HG03103 (cell line): ENCODE measurements around the gene ANKRD55.
"Not testable (repeated sequence)": the region's sequence is repeated elsewhere in the genome, so short reads cannot be mapped to it uniquely, and the experiment has no call there.

Source experiments
- ATAC-seq: cut with Tn5 transposase; IDR thresholded peaks from one replicate; pipeline ENCODE4 v1.9.1; 2021; ENCODE audit warnings: low read depth; ENCODE audit not compliant: unreplicated experiment

The ANKRD55 gene

GRCh38 chr5:56253924-56254323 lies 20.8 kb upstream of the ANKRD55 start:
- no peak for ATAC-seq

- no peak for ATAC-seq
Measured at GRCh38 chr5:56253126-56253525, 20.0 kb upstream of the ANKRD55 start.

GRCh38 chr5:56251918-56252553 lies 18.9 kb upstream of the ANKRD55 start:
- ATAC-seq = no peak

- ATAC-seq = no peak
Measured at GRCh38 chr5:56251440-56251839, 18.3 kb upstream of the ANKRD55 start.

- no peak for ATAC-seq
Measured at GRCh38 chr5:56250011-56250410, 16.9 kb upstream of the ANKRD55 start.

GRCh38 chr5:56249085-56249484 lies 16.0 kb upstream of the ANKRD55 start:
- ATAC-seq = not testable (repeated sequence)

GRCh38 chr5:56247592-56247991 lies 14.5 kb upstream of the ANKRD55 start:
- no peak for ATAC-seq

GRCh38 chr5:56246769-56247168 lies 13.6 kb upstream of the ANKRD55 start:
- ATAC-seq = no peak

GRCh38 chr5:56245481-56245880 lies 12.4 kb upstream of the ANKRD55 start:
- no peak for ATAC-seq

- no peak for ATAC-seq
Measured at GRCh38 chr5:56244627-56245026, 11.5 kb upstream of the ANKRD55 start.

- not testable (repeated sequence) for ATAC-seq
Measured at GRCh38 chr5:56242271-56242670, 9.1 kb upstream of the ANKRD55 start.

- ATAC-seq = no peak
Measured at GRCh38 chr5:56232538-56232937, 592 bp downstream of the ANKRD55 start.

- ATAC-seq = no peak
Measured at GRCh38 chr5:56230576-56230975, 2.6 kb downstream of the ANKRD55 start.

GRCh38 chr5:56229111-56229510 lies 4.0 kb downstream of the ANKRD55 start:
- no peak for ATAC-seq

GRCh38 chr5:56228631-56229030 lies 4.5 kb downstream of the ANKRD55 start:
- no peak for ATAC-seq

- no peak for ATAC-seq
Measured at GRCh38 chr5:56227691-56228090, 5.4 kb downstream of the ANKRD55 start.

GRCh38 chr5:56223298-56223697 lies 9.8 kb downstream of the ANKRD55 start:
- not testable (repeated sequence) for ATAC-seq

GRCh38 chr5:56221601-56222000 lies 11.5 kb downstream of the ANKRD55 start:
- not testable (repeated sequence) for ATAC-seq

- ATAC-seq = no peak
Measured at GRCh38 chr5:56215019-56215830, 17.9 kb downstream of the ANKRD55 start.

GRCh38 chr5:56213886-56214535 lies 19.1 kb downstream of the ANKRD55 start:
- ATAC-seq = not testable (repeated sequence)

- ATAC-seq = no peak
Measured at GRCh38 chr5:56212130-56212879, 20.8 kb downstream of the ANKRD55 start.
